Activated T-helper 1 cell treated with anti-CD3 and anti-CD28 coated beads, Interleukin-2, amount 50 U/mL, for 16 hours (primary cell): ENCODE data around the gene SELENOS.

Source experiments
- DNase-seq, 2 donors: peaks; one replicate each; pipeline ENCODE4 v3.0.0-alpha.2; 2020; ENCODE audit warnings: low read depth in 1 of 2, low spot score in 1 of 2

The SELENOS gene, protein sequence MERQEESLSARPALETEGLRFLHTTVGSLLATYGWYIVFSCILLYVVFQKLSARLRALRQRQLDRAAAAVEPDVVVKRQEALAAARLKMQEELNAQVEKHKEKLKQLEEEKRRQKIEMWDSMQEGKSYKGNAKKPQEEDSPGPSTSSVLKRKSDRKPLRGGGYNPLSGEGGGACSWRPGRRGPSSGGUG

DNA sequence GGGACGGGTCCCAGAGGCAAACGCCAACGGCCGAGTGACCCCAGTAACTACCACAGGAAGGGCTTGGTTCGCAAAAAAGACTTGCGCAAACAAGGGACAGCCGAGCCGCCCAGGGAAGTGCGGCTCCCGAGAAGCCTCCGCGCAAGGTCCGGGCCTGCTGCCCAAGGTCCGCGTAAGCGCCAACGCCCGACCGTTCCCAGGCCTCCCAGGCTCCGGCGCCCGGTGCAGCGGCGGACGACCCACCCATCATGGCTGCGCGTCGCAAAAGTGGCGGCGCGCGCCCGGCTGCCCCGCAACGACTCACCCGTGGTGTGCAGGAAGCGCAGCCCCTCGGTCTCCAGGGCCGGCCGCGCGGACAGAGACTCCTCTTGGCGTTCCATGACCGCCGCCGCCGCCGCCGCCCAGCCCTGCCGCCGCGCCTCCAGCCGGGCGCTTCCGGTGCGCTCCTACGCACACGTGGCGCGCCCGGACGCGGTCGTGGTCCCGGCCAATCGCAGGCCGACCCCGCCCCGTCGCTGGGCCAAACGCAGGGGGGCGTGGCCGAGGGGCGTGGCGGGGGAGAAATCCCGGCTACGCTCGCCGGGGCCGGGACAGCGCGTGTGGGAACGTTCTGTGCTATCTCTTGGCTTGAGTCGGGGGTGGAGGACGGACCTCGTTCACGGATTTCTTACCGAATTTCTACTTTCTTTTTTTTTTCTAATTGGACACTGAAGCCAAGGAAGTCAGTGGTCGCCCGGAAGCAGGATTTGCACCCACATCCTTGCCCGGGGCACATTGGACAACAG lies at the start of gene SELENOS:
Gene SELENOS, minus strand, starts transcription at position 448 of the 785 bp plus-strand sequence. Its CDS starts 68 bp downstream, at position 380.
- peak; percentile 74 to 84 for DNase-seq

DNA sequence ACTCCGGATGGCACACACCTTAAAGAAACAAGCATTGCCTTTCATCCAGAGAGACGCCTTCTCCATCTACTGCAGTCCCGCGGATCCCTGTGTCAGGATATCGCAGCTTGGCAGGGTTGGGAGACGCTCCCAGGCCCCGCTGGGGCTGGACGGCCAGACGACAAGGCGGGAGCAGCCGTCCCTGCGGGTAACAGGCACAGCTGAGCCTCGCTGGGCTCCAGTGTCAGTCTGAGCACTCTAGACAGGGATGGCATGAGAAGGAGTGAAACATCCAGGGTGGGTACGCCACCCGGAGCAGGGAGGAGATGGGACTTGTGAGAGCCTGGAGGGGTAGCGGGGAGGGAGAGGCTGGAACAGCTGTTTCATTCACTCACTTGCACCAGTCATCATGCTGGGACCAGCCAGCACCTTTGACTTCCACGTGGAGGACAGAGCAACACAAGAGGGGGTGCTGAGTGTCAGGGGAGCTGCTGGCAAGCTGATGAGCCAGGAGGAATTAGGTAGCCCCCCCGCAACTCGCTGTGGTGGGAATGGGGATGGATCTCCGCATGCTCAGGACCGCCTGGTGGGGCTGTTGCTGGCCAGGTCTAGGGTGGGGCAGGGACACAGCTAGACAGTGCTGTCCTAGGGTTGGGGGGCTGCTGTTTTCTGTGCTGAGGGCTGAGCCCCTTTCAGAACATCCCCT lies 49.3 kb upstream of the SELENOS start:
- no peak for DNase-seq

DNA sequence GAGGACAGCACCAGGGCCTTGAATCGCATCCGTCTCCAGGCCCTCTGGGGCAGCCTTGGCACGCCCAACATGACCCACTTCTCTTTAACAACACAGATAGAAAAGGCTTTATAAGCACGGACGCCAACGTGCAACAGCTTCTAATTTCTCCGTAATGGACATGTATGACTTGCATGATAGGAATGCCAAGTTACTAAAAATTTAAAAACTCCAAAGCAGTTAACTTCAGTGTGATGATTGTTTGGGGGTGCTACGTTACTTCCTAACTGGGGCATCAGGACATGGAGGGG lies 48.7 kb upstream of the SELENOS start:
- no peak for DNase-seq

DNA sequence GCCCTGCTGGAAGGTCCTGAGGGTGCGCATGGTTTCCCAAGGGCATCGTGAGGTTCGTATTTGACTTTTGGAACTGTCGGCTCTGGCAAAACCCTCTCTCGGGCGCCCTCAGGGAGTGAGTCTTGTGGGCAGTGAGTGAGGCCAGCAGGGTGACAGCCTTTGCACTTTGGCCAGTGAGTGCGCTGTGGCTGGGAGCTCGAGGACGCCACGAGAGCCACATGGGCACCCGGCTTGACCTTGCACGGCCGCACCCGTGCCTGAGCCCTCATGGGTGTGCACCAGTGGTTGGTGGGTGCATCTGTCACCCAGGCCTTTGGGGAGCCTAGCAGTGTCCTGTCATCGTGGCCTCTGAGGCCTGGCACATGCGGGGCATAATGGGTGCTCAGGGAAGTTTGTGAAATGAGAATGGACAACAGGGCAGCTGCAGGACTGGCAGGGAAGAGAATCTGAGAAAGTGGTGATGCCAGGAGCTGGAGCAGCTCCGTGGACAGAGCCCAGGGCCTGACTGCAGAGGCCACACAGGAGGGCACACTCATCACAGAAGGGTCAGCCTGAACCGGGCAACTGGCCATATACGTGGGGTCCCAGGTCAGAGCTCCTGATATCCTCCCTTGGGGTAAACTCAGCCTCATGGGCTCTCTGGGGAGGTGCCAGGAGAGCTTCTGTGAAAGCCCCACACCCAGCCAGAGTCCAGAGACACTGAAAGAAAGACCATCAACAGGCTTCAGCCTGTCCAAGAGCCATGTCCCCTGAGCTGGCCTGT lies 48.2 kb upstream of the SELENOS start:
- DNase-seq = no peak

DNA sequence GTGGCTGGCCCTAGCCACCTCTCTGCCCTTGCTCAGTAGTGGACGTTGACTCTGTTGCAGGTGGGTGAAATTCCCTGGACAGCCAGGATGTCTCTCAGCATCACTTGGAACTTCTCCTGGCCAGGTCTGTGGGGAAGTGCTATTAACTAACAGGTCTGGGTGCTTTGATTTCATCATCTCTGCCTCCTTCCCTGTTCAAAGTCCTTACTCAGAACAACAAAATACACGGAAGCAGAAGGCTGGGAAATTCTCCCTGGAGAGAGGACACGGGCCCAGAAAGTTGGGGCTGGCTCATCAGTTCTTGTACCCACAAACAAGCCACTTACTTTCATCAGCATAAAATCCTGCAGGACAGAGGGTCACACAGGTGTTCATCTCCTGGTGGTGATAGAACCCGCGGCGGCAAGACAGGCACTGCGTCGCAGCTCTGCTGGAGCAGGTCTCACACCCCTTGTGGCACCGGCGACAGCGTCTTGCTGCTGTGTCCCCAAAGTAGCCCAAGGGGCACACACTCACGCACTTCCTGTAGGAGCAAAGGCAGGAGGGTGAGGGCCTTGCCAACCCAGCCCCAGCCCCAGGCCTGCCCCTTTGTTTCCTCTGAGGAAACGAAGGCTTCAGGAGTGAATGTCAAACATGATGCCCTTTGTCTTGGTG lies 47.4 kb upstream of the SELENOS start:
- no peak for DNase-seq

DNA sequence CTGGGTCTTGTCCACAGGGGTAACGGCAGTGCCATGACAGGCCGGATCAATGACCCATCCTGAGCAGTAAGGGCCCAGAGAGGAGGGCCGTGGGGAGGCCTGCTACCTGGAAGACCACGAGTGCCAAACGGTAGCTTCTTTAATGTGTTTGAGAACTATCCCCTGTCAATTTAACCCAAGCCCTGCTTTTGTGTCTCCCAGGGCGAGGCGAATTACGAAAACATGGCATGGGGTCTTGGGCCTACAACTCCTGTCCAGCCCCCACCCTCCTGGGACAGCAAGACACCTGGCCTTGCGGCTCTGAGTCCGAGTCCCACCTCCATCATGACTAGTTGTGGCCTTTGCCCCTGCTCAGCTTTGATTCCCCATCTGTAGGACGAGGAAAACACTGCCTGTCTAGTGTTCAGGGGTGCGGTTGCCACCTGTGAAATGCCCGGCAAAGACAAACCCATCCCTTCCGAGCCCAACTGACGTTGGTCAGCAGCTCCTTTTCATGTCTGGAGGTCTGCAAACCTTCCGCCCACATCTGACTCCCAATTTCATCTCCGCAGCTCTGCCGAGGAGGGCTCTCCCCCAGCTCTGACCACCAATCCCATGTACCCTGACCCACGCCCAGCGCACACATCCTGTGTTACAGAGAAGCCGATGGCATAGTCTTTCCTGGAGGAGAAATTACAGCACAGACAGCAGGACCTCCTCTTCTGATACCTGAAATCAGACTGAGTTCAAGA lies 46.7 kb upstream of the SELENOS start:
- no peak for DNase-seq

DNA sequence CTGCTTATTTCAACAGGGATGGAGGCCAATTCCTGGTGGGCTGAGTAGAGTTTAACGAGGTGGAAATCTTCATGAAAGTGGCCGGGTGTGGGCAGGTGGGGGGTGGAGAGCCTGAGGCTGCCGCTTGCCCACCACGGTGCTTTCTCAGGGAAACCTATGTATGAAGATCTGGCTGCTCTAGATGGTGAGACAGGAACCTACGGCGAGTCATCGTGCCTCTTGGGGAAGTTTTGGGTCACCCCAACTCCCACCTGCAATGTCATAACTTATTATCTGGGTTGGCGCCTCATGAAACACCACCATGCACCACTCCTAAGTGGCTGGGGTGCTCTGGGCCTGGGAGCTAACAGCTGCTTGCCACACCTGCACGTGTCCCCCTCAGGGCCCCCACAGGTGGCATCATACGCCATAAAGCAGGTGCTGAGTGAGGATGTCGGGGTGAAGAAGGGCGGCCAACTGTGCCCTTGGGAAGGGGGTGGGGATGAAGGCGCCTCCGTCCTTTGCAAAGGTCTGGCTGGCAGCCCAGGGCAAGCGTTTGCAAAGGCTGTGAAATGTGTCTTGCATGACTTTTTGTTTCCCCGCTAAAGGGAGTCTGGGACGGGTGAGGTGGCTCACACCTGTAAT lies 45.7 kb upstream of the SELENOS start:
- DNase-seq = no peak

DNA sequence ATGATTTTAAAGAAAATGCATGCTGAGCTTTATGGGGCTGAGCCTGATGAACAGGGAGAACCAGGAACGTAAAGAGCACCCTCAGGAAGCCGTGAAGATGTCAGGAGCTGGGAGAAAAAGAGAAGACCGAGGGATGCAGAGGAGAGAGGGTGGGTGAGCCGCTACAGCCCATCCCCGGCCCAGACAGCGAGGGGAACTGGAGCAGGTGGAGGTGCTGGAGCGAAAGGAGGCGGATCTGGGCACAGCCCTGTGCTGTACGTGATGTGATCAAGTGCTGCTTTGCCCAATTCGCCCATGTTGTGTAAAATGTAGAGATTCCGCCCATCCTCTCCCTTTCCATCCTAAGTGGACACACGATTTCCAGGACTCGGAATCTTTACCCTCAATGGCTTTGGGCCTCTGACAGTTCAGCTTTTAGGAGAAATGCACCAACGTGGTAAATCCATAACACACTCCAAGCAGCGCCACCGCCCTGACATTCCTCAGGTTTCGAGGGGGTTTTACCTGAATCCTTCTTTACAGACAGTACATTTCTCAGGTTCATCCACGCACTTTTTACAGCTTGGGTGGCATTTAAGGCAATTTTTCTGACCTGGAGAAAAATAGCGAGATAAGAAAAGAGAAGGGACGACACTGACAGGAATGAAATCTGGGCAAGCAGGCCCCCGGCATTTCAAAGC lies 44.9 kb upstream of the SELENOS start:
- DNase-seq = no peak

DNA sequence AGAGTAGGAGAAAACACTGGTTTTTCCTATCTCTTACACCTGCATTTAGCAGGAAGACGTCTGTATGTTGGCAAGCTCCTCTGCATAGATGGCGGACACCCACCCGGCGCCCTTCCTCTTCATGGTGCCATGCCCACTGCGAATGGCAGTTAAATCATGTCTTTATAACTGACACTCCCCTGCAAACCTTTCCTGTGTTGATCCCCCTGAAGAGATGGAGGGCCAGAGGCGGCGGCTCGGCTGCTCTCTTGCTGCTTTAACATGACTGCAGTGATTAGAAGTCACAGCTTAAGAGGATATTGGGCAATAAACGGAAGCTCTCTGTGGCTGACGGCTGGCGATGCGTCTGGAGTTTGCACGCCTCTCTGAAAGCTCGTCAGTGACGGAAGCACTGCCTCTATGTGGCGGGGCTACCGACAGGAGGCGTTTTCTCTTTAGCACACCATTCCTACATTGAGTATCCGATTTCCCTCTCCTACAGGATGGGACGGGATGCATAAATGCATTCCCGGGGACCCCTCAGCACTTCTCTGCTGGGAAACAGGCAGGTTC lies 43.3 kb upstream of the SELENOS start:
- peak; percentile 24 to 25 for DNase-seq

DNA sequence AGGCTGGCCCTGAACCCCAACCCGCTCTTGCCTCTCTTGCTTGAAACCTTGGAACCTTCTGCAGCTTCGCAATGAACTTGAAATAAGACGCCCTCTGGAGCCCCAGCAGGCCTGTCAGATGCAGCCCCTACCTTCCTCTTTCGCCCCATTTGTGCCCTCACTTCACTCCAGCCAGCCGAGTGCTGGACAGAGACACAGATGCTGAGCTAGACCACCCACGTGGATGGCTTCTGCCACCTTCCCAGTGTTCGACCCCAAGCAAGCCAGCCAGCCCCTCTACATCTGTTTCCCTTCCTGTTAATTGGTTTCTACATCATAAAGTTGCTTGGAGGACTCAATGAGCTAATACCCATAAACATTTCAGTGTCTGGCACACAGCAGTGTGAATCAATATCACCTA lies 41.6 kb upstream of the SELENOS start:
- DNase-seq = no peak

DNA sequence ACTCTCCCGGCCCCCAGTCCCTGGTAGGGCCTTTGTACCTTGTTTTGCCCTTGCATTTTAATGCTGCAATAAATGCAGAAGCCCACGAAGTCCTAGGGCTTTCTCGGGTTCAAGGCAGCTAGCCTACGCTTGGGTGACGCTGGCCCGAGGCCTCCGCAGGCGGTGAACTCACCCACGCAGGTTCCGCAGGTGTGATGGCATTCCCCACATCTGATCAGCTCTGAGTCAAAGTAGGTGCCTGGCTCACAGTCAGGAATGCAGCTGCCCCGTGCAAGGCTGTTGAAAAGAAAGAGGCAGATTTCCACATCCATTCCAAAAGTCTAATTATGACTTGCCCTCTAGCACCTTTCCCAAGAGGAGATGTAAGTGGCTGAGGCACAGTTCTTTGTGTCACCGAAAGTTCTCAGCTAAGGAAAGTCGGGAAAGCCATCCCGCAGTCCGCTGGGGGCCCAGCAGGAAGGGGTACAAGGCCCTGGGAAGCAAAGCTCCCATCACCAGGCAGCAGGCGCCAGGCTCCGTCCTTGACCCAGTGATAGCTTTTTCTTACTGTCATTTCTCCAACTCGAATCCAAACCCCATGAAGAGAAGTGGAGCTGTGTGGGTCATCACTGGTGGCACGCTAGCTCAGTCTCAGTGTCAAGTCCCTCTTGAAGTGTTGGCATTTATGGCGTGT lies 41.0 kb upstream of the SELENOS start:
- DNase-seq = no peak

DNA sequence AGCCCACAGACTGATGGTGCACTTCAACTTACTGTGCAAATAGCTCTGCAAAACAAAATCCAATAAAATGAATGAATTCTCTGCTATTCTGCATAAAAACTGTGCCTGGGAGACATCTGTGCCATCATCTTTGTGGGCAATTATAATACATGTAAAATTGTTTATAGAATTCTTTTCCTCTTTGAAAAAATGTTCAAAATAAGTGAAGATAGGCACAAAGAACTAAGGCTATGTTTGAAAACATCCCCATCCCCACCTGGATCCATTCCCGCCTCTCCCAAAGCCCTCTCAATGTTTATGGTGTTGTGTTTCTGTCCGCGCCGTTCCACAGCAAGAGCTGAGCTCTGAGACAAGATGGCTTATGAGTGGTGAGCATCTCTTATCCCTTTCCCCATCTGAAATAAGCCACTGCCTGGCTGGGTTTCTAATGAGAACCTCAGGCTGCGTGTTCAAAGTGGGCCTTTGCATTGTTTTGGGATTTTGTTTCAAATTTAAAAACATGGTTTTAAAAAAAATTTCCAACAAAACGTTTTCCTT lies 40.1 kb upstream of the SELENOS start:
- no peak for DNase-seq

DNA sequence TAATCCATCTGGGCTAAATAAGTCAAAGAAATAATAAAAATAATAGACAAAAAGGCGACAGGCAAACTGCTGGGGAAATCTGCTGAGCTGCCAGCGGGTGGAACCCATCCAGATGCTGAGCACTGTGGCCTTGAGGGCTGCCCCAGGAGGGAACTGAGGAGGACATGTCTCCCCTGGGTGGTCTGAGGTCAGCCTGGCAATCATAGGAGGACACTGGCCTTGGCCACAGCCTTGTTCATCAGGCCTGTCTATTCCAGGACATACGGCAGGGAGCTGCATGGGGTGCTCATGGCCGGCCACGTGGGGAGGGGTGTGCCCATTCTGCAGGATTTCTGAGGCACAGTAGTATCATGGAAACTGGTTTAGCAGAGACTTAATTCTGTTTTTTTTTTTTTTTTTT lies 39.2 kb upstream of the SELENOS start:
- no peak for DNase-seq

DNA sequence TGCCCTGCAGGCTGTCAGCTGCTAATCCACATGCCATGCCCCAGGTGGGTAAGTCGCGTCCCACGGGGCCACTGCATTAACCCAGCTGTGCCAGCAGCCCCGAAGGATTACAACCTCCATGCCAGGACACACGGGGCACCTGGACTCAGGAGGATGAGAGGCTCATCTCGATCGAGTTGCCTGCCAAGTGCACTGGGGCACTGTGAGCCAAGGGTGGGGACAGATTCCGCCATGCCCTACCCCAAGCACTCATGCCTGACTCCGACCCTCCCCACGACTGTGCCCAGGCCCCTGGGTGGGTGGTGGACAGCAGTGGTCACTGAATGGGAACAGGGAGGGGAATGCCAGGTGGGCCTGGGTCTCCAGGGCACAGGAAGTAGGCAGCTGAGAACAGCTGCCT lies 38.5 kb upstream of the SELENOS start:
- DNase-seq = no peak

DNA sequence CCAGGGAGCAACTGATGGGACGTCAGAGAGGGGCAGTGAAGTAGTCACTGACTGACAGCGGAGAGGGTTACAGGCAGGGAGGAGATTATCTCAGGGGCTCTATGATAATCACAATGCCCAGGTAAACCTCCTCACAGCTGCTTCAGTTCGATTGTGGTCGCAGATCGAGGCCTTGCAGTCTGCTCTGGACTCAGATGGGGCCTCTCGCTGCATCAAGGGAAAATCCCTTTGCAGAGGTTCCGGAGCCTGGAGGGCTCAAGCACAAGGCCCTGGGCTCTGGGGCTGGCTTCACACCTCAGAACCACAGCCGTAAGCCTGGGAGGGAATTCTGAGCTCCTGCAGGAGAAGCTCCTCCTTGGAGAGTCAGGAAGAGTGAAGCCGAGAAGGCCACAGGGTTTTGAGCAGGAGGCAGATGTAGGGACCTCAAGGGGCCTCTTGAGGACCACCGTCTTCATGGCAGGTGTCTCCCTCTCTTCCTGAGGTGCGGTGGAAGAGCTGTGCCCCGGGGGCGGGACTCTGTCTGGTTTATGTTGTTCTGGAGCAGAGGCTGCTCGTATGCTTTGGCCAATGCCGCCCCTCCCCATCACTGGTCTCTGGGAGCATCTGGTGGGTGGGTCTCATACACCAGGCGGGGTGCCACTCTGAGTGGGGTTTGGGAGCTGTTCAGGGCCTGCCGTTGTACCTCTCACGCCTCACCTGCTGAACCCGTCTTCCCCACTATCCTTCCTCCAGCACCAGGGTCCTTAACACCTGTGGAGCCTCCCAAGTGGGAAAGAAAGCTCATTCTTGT lies 37.2 kb upstream of the SELENOS start:
- no peak for DNase-seq

DNA sequence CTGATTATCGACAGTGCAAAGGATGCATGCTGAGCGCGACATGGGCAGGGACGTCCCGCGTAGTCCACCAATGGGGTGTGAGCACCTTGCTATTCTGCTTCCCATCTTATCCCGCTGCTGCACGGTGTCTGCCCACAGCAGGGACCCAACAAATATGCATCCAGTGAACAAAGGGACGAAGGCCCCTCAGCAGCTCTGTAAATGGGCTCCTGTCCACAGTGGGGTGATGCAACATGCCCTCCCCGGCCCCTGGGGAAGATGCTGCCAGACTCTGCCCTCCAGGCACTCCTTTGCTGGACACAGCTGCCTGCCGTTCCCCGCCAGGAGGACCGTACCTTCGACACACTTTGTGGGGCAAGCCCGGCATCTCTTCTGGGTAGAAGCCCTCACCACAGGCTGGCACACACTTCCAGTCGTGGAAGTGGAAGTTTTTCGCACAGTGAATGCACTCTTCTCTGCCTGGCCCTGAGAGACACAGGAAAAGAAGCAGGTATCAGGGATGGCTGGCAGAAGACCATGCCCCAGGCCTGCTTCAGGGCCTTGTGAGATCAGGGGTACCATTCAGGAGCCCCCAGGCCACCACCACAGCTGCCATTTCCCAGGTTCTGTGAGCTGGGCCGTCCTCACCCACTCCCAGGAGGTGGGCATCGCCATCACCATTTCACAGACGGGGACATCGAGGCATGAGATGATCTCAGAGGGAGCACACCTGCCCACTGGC lies 35.9 kb upstream of the SELENOS start:
- DNase-seq = no peak

DNA sequence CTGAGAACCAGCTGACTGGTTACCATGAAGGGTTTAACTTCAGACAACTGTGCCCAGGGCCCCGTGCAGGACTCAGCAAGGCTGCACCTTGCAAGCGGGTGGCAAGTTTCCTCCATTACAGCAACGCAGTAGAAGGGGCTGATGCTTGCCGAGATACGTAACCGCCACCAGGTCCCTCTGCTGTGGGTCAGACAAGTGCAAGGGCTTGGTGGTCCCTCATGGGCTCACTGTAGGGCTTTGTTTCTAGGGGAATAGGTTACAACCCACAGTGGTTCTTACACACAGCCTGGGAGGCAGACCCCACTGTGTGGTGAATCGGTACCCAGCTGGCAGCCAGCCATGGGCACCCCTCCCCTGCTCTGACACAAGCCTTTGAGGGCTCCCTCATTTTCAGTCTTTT lies 33.2 kb upstream of the SELENOS start:
- no peak for DNase-seq
